HTERT RPE-1 (cell line): ENCODE results near the gene MMEL1.
"Not testable (repeated sequence)": the region's sequence is repeated elsewhere in the genome, so short reads cannot be mapped to it uniquely, and the experiment has no call there.

Experiments used
- in situ Hi-C: fragments of 300-500 bp; cut with MboI; formaldehyde crosslinking; loops from 4 replicates; pipeline ENCODE4 v1.14.3; 2020; ENCODE audit warnings: low sequenced_read_pairs

MMEL1 gene

GRCh38 chr1:2575801-2576663 lies 56.8 kb downstream of the MMEL1 start:
- in situ Hi-C loops = no loop called here

- in situ Hi-C loops = no loop called here
Measured at GRCh38 chr1:2574350-2574749, 58.5 kb downstream of the MMEL1 start.

- in situ Hi-C loops = no loop called here
Measured at GRCh38 chr1:2573250-2573920, 59.4 kb downstream of the MMEL1 start.

DNA sequence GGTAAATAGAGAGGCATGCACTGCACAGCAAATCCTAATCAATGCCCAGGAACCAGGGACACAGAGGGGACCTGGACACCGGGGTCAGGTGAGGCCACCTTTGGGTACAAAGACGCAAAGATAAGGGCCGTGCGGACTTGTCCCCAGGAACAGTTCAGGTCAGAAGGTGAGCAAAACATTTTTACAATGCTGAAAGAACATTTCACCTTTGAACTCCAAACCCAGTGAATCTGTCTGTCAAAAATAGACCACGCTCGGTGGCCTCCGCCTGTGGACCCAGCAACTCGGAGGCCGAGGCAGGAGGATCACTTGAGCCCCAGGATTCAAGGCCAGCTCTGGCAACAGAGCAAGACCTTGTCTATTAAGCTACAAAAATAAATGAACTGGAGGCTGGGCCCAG lies 61.5 kb downstream of the MMEL1 start:
- in situ Hi-C loops = no loop called here

GRCh38 chr1:2570332-2570731 lies 62.5 kb downstream of the MMEL1 start:
- in situ Hi-C loops = no loop called here

DNA sequence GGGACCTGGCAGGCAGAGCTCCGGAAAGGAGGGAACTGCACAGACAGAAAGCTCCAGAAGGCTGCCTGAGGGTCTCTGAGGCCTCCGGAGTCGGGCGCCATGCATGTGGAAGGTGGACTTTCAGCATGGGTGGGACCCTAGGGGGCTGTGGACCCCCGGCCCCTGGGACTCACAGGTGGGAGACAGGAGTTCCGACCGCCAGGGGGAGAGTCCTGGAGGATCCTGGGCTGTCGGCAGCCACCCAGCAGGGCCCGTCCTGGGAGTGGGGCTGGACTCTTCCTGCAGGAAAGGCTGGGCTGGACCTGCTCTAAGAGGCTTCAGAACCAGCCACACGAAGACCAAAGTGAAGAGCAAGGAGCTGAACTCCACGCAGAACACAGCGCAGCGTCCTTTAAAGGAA lies 63.1 kb downstream of the MMEL1 start:
- in situ Hi-C loops = not testable (repeated sequence)

GRCh38 chr1:2569060-2569459 lies 63.8 kb downstream of the MMEL1 start:
- in situ Hi-C loops = no loop called here

GRCh38 chr1:2568187-2568816 lies 64.5 kb downstream of the MMEL1 start:
- in situ Hi-C loops = not testable (repeated sequence)

DNA sequence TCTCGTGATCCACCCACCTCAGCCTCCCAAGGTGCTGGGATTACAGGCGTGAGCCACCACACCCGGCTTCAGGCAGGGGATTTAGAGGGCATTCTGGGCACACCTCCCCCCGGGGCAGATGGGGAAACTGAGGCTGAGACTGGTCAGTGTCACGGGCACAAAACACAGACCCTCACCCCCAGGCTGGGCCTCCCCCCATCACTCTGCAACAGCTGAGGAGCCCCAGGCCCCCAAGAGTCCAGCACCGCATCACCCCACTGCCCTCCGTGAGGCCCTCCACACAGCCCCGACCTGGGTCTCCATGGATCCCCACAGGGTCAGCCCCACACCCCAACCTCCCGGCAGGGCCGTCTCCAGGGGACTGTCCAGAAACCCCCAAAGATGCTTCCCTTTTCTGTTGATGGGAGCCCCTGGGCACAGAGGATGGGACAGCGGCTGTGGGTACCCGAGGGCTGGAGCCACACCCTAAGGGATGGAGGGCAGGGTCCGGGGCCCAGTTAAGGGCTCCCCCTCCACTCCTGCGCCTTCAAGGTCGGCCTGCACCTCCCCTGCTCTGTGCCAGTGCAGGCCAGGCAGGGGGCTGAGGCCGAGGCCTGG lies 65.6 kb downstream of the MMEL1 start:
- in situ Hi-C loops = no loop called here

GRCh38 chr1:2566101-2567045 lies 66.4 kb downstream of the MMEL1 start:
- in situ Hi-C loops = no loop called here

DNA sequence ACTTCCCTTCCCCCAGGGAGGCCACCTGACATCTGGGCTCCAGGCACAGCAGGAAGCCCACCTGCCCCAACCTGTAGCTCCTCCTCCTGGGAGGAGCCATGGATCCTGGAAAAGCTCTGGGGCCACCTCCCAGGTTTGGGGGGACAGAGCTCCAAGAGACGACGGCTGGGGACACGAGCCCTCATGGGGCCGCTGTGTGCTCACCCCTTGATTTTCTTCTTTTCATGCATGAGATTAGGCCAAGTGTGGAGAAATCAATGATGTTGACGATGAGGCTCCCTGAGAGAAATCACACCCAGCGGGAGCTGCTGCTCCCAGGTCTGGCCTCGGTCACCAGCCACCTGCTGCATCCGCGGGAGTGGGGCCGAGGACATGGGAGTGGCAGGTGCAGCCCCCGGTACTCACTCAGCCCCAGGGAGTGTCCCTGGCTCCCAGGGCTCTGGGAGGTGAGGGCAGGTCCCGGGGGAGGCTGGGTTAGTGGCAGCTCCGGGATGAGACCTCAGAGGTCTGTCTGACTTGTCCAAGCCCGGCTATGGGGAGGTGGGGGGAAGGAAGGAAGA lies 67.9 kb downstream of the MMEL1 start:
- in situ Hi-C loops = no loop called here

DNA sequence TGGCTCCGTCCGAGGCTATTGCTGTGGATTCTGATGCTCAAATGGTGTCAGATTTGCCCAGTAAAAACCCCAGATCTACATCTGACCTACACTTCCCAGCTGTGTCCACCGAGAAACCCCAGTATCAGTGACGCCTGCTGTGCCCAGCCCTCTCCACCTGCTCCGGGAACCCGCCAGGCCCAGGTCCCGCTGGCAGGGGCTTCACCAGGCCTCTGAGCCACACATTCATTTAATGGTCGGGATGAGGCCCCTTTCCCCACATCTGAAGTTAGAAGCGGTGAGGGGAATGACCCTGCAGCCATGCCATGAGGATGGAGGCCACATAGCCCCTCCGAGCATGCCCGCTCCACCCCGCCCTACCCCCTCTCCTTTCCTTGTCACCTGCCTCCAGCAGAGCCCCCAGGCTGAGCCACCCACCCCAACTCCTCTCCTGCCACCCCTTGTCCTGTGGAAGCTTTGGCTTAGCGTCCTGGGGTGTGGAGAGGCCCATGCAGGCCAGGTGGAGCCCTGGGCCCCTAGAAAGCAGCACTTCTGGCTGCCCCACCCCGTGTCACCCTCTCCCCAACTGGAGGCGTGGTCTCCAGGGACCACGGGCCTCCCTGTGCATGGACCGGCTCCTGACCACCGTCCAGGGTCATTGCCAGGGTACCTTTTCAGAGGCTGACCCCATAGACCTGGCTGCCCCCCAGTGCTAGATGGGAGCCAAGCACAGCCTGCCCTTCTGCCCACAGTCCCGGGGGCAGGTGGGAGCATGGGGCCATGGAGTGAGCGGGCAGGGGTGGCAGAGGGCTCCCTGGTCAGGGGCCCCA lies 68.6 kb downstream of the MMEL1 start:
- in situ Hi-C loops = no loop called here

GRCh38 chr1:2563205-2563604 lies 69.6 kb downstream of the MMEL1 start:
- in situ Hi-C loops = no loop called here

DNA sequence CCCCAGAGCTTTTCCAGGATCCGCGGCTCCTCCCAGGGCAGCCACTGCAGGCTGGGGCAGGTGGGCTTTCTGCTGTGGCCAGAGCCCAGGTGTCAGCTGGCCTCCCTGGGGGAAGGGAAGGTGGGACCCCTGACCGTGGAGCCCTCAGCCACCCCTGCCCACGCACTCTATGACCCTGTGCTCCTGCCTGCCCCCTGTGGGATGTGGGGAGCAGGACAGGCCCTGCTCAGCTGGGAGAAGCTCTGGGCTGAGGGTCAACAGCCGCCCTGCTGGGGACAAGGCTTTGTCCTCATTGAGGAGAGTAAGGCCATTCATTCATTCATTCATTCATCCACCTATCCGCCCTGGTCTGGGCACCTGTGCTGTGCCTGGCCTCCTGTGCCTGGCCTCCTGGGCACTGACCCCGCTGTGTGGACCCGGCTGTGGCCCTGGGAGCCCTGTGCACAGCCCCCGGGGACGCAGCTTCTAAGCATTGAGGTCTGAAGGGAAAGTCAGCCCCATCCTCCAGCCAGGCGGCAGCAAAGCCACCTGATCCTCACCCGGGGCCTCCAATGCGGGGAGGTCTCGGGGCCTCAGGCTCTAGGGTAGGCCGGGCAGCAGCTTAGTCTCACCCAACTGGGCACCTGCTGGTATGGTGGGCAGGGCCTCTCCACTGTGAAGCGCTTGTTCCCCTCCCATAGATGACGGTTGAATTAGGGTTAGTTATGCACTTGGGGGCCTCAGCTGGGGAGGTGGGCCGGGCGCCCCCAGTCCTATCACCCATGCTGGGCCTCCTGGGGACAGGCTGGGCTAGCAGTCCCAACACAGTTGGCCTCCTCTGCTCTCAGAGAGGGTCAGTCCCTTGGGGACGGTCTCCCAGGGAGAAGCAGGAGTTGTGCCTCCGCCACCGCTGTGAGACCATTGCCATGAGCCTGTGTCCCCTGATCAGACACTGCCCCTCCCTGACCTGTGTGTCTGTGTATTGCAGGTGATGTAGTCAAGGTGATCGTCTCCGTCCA lies 70.6 kb downstream of the MMEL1 start:
- in situ Hi-C loops = no loop called here

- in situ Hi-C loops = no loop called here
Measured at GRCh38 chr1:2561446-2561845, 71.4 kb downstream of the MMEL1 start.

DNA sequence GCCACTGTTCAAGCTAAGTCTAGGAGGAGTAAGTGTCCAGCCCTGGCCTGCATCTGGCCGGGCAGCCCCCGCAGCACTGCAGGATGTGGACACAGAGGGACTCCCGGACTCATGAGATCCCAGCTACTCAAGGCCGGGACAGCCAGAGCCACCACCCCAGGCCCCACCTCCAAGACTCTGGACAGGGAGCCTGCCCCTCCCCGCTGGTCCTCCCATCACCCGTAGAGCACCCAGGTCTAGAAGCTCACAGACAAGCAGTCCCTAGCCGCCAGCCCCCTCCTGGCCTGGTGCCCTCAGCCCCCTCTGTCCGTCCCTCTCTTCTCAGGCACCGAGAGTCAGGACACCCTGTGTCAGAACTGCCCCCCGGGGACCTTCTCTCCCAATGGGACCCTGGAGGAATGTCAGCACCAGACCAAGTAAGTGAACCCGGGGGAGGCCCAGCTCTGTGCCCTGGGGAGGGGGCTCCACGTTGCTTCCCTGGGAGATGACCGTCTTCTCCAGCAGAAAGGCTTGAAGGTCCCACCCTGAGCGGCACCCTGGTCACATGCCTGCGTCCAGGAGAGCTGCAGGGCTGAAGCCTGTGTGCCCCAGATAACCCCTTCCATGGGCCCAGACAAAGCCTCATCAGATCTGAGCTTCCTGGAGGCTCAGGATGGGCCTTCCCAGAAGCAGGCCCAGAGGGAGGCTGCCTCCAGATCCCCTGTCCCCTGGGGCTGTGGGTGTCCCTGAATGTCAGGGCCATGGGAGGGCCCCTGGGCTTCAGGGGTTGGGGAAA lies 72.3 kb downstream of the MMEL1 start:
- in situ Hi-C loops = no loop called here
